Midbrain (tissue), 1 donor: ENCODE measurements around the gene ZDHHC11B.
A peak's percentile ranks its signal among the peaks of the same experiment; 100 is the strongest.

Source experiments
- DNase-seq: peaks from one replicate; lab custom pipeline; 2025; lab: John Stamatoyannopoulos, UW

The ZDHHC11B gene

GRCh38 chr5:673161-673830, 111.2 kb downstream of the ZDHHC11B start:
- DNase-seq = no peak

DNA sequence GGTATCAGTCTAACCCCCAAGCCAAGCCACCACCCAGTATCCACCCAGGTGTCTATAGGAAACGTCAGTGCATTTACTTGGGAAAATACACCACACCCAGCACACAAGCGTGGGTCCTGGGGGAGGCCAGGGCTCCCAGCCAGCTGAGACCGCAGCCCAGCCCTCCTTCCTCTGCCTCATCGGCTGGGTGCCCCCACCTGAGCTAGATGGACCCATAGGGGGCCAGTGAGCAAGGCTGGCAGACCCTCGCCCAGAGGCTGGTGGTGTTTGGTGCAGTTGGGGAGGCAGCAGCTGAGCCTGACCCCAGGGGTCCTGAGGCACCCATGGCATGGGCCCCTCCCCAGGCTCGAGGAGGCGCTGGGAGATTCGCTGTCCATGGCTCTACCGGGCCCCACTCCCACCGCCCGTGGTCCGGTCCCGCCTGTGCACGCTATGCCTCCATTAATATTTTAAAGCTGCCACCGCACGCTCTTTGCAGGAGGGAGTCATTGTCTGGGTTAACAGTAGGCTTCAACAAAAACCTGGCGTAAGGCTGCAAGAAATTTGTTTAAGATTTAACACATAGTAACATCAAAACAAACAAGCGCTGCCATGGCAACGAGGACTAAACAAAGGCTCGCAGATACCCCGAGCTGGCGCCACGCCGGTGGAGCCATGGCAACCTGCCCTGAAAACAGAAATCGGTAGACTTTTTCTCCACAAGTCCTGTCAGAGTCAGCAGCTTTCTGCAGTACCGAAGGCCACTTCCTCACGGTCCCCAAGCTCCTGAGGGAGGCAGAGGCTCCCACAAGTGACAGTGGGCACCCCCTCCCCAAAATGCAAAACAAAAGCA, 112.0 kb downstream of the ZDHHC11B start:
- peak; percentile 72 for DNase-seq

- DNase-seq = peak; percentile 82
Observed at GRCh38 chr5:671459-672328, 112.8 kb downstream of the ZDHHC11B start.

DNA sequence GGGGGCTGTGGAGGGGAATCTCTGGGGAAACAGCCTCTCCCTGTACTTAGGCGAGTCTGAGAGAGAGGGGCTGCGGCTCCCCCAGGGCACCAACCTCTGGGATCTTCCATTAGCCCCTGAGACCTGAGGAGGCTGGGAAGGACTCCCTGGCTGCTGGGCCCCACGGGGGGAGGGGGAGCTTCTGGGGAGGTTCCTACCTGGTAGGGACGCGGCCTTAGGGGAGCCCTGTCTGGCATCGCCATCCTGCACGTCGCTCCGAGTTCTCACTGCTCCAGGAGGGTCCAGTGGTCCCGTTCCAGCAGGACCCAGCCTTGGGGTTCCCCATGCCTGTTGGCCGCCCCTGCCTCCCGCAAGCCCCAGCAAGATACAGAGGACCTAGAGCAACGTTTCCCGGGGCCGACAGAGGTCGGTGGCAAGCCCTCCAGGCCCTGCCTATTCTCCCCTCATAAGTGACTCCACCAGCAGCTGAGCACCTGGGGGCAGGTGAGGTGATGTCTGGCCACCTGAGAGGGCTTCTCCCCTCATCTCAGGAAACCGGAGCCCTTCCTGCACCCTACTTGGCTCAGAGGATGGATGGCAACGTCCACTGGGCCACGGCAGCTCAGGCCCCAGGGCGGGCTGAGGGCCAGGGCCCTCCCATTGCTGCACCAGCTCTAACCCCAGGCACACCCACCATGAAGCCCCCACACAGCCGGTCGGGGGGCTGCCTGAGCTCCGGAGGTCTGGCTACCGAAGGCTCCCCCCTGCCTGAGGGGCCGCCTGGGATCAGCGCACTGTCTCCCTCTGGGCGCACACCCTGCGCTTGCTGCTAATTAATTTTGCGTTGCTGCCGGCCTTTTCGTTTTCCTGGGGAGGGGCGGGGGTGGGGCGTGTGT, 113.9 kb downstream of the ZDHHC11B start:
- DNase-seq = no peak

DNA sequence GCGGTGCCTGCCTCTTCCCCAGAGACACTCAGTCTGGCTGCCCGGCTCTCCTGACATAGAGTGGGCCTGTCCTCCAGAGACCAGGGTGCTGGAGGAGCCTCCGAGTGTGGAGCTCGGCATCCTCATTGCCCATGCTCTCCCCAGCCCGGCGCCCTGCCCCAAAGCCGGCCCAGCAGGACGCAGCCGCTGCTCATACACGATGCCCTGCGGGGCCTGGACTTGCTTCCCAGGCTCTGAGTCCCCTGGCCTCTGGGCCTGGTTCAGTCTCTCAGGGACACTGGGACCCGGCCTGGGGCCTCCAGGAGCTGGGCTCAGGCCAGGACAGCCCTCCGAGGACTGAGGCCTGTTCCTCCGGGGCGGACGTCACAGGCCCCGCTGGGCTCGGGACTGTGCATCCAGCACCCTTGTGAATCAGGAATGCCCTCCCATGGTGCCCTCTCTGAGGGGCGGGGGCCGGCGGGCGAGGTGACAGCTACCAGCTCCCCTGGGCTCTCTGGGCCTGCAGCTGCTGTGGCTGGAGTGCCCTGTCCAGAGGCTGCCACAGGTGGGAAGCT, 114.6 kb downstream of the ZDHHC11B start:
- no peak for DNase-seq

- DNase-seq = peak; percentile 91
Observed at GRCh38 chr5:669111-669841, 115.3 kb downstream of the ZDHHC11B start.

DNA sequence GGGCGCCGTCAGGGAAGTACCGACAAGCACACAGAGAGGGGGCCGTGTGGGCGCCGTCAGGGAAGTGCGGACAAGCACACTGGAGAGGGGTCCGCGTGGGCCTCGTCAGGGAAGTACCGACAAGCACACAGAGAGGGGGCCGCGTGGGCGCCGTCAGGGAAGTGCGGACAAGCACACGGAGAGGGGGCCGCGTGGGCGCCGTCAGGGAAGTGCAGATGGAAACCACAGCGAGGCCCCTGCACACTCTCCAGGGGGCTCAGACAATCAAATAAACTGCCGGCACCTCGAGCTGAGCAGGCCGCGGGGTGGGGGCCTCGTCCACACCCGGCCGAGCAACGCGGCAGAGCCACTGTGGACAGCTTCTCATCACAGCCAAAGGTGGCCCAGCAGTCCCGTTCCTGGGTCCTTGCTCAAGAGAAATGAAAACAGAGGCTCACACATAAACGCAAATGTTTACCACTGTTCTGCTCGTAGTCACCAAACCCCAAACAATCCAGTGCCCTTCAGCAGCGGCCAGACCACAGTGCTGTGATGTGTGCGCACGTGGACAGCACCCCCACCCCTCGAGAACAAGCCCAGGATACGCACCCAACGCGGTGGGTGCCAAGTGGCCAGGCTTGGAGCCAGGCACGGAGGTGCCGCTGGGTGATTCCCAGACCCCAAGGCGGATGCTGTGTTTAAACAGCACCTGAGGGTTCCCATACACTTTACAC, 116.1 kb downstream of the ZDHHC11B start:
- DNase-seq = peak; percentile 54

DNA sequence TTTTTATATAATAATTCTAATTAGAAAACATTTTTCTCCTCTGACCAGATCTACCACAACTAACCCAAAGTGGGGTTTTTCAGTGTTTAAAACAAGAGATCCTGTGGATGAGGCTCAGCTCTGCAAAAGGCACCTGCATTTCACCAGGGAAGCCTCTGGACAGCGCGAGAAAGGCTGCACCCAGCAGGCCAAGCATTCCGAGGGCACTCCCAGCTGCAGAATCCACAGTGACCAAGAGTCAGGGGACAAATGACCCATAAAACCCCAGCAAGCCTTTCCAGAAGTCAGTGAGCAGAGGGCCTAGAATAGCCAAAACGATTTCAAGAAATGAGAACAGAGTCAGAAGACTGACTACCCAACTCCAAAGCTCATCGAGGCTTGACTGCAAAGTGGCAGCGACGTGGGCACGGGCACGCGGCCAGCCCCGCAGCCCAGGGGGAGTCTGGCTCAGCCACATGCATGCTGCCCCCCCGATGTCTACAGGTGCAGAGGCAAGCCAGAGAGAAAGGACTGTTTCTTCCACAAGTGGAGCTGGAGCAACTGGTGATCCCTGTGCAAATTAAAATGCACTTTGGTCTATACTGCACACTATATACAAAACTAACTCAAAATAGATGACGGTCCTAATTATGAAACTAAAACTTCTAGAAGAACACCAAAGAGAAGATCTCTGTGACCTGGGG, 117.6 kb downstream of the ZDHHC11B start:
- no peak for DNase-seq

- DNase-seq = no peak
Observed at GRCh38 chr5:665956-666711, 118.4 kb downstream of the ZDHHC11B start.

GRCh38 chr5:665541-665955, 119.0 kb downstream of the ZDHHC11B start:
- DNase-seq = no peak

GRCh38 chr5:664994-665360, 119.6 kb downstream of the ZDHHC11B start:
- DNase-seq = no peak

- DNase-seq = no peak
Observed at GRCh38 chr5:664343-664993, 120.1 kb downstream of the ZDHHC11B start.

DNA sequence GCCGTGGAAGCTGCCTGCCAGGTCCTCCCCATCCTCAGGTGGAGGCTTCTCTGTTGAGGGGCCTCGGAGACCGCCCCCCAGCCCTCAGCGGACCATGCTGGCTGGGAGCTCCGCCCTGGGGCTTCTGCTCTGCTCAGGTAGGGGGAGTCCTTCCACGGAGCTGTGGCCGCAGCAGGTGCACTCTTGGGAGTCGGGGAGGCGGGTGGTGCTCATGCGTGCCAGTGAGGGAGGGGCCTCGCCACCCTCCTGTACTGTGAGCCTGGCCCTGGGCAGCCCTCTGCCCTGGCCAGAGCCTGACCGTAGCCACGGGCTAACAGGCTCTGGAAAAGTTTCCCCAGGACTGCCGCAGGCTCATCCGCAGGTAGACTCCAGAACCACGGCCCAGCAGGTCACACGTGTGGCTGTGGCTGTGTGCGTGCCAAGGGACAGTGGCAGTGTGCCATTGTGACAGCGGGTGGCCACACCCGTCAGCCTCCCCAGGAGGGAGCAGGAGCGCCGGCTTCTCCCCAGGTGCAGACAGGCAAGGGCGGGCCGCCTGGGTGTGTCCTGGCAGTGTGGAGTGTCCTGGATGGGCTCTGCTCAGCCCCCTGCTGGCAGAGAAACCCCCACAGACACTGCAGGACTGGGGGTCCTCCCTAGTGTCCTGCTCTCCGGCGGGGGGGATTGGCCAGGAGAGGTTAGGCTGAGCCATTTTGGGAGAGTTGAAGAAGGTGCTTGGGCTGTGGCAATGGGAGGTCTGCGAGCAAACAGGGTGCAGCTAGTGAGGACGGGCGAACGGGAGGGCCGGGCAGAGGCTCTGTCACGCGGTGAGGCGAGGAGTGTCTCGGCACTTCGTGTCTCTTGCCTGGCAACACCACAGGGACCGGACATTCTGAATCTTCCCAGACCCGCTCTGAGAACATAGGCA, 120.8 kb downstream of the ZDHHC11B start:
- DNase-seq = no peak

DNA sequence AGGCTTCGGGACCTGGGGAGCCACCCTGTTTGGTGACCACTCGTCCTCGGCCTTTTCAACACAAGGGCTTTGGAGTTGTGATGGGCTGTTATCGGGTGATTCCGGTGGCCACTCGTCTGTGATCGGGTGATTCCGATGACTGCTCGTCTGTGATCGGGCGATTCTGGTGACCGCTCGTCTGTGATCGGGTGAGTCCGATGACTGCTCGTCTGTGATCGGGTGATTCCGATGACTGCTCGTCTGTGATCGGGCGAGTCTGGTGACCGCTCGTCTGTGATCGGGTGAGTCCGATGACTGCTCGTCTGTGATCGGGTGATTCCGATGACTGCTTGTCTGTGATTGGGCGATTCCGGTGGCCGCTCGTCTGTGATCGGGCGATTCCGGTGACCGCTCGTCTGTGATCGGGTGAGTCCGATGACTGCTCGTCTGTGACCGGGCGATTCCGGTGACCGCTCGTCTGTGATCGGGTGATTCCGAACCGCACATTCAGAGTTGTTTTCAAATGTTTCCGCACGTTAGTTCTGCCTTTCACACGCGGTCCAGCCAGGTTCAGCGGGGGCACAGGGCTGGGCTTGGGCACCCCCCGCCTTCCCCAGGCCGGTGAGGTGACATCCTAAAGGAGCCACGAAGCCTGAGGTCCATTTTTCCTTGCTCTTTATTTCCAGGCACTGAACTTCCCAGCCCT, 121.6 kb downstream of the ZDHHC11B start:
- no peak for DNase-seq

DNA sequence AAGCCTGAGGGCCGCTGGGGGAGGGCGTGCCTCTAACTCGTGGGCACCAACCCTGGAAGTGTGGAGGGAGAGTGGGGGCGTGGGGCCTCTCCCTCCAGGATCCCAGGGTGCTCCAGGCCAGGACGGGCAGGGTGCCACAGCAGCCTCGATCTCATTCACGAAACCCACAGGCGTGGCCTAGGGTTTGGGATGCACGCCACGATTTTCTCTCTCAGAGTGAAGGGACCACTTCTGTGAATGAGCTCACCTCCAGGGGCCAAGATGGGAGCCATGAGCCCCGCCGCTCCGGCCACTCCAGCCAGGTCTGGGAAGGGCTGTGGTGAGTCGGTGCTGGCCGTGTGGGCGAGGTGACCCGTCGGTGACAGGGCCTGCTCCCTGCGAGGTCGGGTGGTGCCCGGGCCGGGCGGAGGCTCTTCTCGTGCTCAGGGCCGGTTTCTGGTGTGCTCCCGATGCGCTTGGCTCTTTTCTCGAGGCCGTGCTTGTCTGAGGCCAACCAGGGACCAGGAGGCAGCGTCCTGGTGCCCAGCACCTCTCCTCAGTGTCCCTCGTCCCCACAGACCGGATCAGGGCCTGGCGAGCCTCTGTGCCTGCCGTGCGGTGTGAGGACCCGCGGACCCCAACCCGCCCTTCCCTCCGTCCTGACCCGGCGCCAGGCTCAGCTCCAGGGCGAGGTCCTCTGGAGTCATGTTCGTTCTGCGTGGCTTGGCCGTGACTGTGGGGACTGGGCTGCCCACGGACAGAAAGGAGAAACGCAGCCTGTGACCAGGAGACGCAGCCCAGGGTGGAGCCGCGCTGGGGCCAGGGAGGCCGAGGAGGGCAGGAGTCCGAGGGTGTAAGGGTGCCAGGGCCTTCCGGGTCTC, 122.4 kb downstream of the ZDHHC11B start:
- no peak for DNase-seq
